Fibroblast of skin of scalp (primary cell): ENCODE data around the gene GOLGA6D. TPM values are rescaled to one million over a fixed set of nuclear protein-coding genes. Genes with fewer than 3 reads are reported as not detected.
"Not testable (repeated sequence)": the region's sequence is repeated elsewhere in the genome, so short reads cannot be mapped to it uniquely, and the experiment has no call there.

Experiments
- DNase-seq: peaks from one replicate; pipeline ENCODE4 v3.0.0-alpha.2; 2013
- polyA plus RNA-seq, 2 experiments: library from polyadenylated mRNA; unstranded; fragments of 120-200 nt; gene quantifications; one replicate each; pipeline ENCODE4 v1.2.1, GENCODE V29; 2013; ENCODE audit not compliant: insufficient read length in 2 of 2

GOLGA6D gene
- not detected for polyA plus RNA-seq (2013, experiment 1 of 2; ENCODE audit: insufficient read length)
- 0.06 TPM for polyA plus RNA-seq (2013, experiment 2 of 2; ENCODE audit: insufficient read length)

GRCh38 chr15:75282572-75282971 is at the start of gene GOLGA6D:
Gene GOLGA6D (plus strand): TSS chr15:75282835. CDS start chr15:75282876, 41 bp downstream.
- DNase-seq = not testable (repeated sequence)

GRCh38 chr15:75233504-75234190 is 49.0 kb upstream of the GOLGA6D start:
- DNase-seq = no peak

DNA sequence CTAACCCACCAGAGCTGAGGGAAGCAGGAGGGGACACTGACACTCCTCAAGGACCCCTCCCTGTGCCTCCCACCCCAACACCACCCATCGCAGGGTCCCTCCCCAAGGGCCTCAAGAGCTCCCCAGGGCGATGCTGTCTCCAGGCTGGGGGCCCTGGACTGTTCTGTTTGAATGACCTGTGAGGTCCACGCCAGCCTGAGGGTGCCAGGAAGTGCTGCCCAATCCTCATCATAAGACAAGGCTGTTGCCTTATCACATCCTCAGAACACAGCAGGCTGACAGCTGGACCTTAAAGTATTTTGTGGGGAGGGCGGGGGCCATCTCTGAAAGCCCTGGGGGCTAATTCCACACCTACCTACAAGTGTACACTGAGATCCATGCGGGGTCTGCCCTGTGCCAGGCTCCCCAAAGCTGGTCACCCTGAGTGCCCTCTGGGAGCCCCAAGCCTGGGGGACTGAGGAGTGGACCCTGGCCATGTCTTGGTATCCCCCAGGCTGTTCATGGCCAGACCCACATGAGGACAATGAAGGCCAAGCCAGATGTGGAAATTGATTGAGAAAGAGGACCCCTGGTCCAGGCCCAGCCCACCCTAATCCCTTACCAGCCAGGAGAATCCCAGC is 48.3 kb upstream of the GOLGA6D start:
- DNase-seq = no peak

DNA sequence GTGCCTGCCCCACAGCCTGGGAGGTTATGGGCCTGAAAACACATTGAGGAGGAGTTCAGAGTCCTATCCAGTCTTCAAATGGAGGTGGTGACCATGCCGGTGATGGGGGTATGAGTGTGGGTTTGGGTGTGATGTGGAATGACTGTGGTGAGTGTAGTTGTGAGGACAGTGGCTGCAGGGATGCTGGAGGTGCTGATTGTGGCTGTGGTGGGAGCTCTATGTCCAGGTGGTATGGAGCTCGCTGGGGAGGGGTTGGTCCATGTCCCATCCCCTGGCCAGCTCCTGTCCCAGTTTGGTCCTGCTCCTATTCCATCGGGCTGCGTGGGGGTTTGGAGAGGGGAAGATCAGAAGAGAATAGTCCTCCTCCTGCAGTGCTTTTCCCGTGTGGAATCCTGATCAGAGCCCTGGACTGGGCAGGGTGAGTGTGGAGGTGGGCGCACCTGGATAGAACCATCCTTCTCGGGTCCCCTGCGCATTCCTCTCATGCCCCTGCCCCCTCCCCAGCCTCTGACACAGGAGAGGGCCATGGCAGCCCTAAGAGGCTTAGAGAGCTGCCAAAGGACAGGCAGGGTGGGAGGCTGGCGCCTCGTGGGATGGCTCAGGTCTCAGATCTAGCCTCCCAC is 47.5 kb upstream of the GOLGA6D start:
- no peak for DNase-seq

- no peak for DNase-seq
Measured at GRCh38 chr15:75235760-75236729, 46.6 kb upstream of the GOLGA6D start.

DNA sequence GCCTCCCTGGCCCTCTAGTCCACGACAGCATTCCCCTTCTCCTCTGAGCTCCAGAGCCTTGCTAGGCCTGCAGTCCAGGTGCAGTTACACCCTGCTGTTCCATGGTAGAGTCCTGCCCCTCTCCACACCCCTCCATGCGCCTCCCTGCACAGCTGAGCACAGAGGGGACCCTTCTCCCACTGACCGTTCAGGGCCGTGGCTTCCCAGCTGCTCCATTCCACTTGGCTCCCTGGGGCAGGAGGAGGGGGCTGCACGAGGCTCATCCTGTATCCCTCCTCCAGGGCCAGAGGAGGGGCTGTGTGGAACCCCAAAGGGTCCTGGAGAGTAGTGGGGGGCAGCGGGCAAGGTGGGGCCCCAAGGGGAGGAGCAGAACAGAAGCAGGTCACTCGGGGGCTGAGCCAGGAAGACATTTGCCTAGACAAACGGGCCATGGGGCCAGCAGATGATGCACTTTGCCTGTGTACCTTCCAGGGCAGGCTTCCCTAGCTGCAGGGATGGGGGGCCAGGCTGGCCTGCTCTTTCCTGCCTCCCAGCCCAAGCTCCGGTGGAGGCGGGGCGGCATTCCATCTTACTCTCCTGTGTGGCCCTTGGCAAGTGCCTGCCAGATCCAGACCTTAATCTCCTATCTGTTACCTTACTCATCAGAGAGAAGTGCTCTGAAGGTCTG is 45.2 kb upstream of the GOLGA6D start:
- no peak for DNase-seq

DNA sequence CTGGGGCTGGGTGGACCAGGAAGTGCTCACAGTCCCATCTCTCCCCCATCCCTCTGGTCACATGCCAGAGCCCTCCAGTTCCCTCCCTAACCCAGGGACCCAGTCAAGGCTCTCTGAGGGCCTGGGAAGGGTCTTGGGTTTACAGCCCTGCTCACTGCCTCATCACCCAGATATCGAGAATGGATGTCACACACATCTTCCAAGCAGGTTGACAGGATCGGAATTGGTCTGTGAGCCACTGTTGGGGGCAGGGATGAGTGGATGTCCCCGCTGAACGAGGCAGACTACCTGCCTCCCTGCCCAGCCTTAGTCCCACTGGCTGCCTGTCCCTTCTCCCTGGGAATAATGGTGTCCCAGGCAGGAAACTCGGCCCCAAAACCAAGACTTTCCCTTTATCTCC is 44.5 kb upstream of the GOLGA6D start:
- DNase-seq = no peak

- DNase-seq = not testable (repeated sequence)
Measured at GRCh38 chr15:75245741-75246140, 36.9 kb upstream of the GOLGA6D start.

DNA sequence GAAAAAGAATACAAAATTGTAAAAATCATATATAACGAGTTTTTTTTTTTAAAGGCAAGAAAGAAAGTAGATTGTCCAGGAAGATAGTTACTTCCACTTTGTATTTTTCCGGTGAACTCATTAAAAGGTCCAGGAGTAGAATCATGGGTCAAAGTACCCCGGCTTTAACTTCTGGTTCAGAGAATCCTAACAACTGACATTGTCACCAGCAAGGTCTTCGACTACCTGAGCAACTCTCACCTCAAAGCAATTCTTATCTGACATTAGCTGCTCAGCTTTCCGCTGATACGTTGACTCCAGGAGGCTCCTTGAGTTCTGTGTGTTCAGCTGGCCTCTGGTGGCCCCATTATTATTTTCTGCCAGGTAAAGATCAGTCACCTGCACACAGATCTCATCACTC is 33.6 kb upstream of the GOLGA6D start:
- DNase-seq = not testable (repeated sequence)

DNA sequence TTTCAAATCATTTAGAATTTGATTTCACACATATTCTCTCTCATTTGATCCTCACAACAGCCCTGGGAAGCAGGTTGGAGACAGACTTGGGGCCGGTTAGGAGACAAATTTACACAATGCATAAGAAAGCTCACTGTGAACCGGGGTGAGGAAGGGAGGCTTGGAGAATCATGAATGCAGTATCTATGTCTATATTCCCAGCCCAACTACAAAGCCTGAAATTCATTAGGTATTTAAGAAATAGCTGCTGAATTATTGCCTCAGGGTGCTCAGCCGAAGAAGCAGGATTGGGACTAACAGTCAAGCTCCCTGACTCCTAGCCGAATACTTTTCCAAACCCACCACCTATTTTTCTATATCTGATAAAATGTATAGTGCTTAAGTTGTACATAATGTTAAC is 32.9 kb upstream of the GOLGA6D start:
- no peak for DNase-seq

GRCh38 chr15:75251343-75251742 is 31.3 kb upstream of the GOLGA6D start:
- not testable (repeated sequence) for DNase-seq

- not testable (repeated sequence) for DNase-seq
Measured at GRCh38 chr15:75252285-75252684, 30.4 kb upstream of the GOLGA6D start.

DNA sequence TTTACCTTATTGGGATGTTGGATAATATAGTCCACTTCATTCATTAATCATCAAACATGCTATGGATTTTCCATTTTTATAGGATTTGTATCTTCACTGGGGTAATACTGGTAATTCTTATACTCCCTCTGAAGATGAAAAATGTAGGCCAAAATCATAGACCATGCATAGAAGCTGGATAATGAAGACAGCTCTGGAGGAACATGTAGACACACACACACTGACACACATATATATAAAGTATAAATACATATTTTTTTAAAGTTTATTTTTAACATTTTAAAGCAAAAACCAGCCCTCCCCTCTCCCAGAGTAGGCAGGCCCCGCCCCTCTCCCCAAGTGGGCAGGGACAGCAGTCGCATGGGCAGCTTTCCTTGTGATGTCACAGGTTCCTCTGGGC is 24.6 kb upstream of the GOLGA6D start, which contains the start of gene GOLGA6C:
Gene GOLGA6C (plus strand): TSS at position 301 of the 400 bp plus-strand sequence. CDS start 265 bp downstream, outside the sequence.
- DNase-seq = not testable (repeated sequence)

DNA sequence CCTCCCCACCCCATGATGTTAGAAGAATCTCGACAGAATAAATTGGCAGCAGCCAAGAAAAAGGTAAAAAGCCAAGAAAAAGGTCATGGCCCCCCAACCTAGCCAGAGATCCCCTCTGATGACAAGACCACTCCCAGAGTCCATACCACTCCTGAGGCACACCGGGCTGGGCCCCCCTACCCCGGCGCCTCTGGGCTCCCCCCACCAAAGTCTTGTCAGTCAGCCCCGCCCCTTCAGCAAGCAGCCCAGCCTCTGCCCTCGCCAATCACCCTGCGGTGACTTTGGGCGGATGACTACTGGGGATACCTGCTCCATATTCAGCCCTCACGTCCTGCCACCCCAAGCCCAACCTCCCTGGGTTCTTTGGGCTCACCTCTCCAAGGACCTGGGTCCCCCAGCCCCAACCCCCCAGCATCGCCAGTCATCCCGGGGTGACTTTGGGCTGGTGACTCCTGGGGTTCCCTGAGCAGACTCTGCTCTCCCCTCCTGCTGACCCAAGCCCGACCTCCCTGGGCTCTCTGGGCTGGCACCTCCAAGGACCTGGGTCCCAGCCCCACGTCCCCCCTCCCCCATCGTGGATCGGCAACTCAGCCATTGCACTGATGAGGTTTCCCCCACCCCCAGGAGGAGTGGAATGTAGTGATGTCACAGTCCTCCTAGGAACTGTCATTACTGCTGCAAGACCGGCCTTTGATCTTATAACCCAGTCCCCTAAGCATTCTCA is 23.9 kb upstream of the GOLGA6D start:
- DNase-seq = not testable (repeated sequence)

DNA sequence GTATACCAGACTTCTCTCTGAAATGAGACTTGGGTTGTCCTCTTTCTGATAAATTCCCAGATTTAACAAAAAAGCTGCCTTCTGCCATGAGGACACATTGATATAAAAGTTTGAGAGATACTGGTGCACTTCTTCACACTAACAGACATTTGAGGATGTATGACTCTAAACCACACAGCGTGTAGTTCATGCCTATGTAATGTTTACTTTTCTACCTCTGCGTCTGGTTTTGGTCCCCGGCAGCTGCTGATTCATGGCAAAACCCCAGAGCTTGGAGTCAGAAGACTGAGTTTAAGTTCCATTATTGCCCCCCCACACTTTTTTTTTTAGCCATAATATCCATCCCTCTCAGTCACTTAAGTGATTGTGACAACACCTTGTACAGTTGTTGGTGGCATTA is 22.8 kb upstream of the GOLGA6D start:
- not testable (repeated sequence) for DNase-seq

DNA sequence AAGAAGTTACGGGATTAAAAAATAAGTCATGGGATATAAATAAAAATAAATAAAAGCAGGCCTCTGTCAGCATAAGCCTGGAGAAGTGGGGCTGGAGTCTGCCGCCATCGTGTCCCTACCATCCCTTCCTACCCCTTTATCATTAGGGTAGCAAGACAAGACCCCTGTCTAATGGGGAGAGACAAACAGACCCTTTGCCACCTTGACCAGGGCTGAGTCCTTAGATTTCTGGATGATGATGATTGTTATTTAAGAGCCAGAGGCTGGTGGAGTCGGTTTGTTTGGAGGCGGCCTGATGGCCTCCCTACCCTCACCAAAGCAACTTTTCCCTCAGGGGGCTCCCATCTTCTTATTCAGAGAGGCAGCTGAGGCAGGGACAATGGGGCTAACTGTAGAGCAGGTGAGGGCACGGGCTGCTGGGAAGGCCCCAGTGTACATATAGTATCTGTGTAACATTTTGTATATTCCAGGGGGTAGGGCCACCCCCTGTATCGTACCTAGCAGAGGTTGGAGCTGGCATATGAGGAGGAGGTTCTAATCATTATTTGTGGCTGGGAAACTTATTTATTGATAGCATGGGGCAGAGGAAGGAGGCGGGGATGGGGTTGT is 8.8 kb upstream of the GOLGA6D start:
- DNase-seq = not testable (repeated sequence)

DNA sequence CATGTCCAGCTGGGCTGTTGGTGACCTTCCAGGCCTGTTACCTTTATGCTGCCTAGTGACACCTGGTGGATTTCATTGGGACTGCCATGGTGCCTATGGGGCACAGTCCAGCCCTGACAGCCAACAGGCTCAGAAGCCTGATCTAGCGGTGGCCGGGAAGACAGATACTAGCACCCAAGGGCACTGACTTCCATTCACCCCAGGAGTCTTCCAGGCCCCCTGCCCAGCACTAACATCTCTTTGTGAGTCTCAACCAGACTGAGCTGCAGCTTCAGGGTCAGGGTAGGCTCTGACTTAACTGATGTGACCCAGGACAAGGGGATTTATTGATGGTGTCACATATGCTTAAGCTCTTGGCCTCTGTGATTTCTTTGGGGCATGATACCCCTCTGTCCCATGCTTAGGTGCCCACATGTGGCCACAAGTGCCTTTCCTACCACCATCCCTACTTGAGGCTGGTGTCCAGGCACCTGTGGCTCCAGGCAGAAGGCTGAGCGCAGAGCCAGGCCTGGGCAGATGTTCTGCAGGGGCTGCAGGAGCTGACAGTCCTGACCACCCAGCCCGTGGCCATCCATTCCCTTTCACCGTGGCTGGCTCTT is 8.0 kb upstream of the GOLGA6D start:
- DNase-seq = peak; percentile 9

DNA sequence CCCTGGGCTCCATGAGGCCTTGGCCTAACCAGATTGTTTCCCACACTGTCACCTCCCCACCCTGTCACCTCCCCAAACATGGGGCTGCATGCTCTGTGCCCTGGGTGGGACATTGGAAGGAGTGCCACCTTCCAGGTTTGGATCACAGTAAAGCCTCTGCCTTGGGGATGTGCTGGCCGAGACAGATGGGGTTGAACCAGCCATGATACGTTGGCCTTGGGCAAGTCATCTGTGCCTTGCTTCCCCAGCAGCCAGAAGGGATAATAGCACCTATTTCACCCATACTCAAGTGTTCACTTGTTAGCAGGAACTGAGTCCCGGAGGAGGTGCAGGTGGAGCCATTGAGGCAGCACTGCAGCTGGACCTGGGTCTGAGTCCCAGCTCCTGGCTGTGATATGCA is 7.0 kb upstream of the GOLGA6D start:
- DNase-seq = not testable (repeated sequence)

GRCh38 chr15:75278497-75278896 is 4.1 kb upstream of the GOLGA6D start:
- DNase-seq = not testable (repeated sequence)

DNA sequence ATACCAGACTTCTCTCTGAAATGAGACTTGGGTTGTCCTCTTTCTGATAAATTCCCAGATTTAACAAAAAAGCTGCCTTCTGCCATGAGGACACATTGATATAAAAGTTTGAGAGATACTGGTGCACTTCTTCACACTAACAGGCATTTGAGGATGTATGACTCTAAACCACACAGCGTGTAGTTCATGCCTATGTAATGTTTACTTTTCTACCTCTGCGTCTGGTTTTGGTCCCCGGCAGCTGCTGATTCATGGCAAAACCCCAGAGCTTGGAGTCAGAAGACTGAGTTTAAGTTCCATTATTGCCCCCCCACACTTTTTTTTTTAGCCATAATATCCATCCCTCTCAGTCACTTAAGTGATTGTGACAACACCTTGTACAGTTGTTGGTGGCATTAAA is 1.5 kb downstream of the GOLGA6D start:
- DNase-seq = not testable (repeated sequence)
